HuH-7.5 (cell line): Measurements from ENCODE around the gene ZEB2.

Experiments
- DNase-seq: peaks from one replicate; pipeline ENCODE4 v3.0.0; 2011; ENCODE audit warnings: low spot score

The ZEB2 gene

DNA sequence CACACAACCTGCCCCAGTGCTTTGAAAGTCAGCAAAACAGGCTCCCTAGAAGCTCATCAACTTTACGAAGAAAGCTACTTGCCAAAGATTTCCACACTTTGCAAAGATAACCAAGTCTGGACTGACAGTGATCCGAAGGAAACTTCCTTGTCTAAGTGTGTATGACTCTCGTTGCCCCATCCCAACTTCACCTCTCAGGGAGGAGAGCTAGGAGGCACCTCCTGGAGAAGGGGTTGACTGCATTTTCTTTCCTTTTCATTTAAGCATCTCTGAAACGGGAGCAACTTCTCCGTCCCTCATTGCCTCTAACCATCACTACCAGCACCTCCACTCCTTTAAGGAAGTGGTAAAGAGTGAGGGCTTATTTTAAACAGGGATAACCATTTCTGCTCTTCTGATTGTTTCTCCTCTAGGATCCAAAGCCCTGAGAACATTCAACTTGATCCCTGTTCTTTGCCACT lies 7.0 kb downstream of the ZEB2 start:
- no peak for DNase-seq

DNA sequence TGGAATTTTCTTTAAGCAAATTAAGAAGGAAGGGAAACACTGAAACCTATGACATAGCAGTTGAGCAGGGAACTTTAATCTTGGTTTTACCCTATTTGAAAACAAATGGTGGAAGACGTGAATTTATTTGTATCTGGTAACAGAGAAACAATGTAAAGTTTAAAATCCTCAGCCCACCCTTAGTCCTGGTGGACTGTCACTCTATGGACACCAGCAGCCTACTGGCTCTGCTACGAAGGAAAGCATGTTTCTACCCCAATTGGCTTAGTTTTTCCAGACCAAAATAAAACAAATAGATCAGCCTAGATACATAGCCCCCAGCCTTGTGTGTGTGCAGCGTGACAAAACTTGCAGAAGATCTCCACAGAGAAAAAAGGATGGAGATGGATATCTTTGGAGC lies 7.4 kb downstream of the ZEB2 start:
- no peak for DNase-seq

DNA sequence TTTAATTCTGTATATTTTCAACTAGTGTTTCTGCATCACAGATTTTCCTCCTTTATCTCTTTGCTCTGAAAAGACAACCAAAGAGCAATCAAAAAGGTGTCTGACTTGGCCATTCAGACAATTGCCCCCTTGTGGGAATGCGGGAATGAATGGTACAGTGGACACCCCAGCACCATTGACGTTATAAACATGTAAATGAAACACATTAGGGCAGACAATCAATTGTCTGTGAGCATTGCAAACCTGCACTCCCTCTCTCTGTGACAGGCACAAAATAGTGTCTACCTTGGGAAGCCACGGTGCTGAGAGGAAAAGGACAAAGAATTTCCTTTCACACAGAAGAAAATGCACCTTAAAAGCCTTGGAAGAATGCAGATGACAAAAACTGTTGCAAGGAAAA lies 8.0 kb downstream of the ZEB2 start:
- DNase-seq, result no peak

GRCh38 chr2:144511226-144511810 lies 8.6 kb downstream of the ZEB2 start:
- DNase-seq, result no peak

DNA sequence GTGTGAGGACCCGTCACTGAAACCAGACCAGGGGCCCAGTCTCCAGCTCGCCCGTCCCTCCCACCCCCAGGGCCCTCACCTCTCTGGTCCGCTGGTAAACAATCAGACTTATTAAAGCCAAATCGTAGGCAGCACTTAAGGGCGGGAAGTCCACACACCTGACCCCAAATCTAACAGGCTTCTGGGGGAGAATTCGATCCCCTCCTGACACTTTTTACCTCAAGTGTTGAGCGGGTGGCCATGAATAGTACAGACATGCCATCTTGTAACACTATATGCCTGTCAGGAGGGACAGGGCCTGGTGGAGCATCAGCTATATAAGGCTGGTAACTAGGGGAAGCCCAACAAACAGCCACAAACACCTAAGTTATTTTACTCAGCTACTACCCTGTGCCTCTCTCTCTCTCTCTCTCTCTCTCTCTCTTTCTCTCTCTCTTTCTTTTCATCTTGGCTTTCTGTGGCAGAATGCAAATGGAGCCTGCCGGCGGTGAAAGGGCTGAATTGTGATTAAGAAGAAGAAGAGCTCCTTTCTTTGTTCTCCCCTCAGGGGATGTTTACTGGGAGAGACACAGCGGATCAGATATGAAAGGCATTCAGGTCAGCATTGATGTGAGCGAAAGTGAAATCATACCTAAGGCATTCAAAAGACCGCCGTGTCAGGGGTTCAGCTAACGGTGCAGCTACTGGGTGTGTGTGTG lies 9.5 kb downstream of the ZEB2 start:
- no peak for DNase-seq

DNA sequence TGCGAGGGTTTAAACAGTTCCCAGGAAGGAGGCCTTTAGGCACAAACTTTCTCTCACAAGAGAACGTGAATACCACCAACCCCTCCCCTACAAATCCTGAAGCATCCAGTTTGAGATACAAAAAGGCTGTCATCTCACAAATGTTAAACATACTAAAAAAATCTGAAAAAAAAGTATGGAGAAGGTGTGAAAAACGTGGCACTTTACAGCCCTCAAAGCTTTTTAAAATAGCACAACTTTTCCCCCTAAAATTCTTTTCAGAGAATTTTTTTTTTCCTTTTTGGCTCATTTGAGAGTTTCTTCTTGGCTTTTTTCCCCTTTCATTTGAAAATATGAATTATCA lies 10.1 kb downstream of the ZEB2 start:
- DNase-seq, result no peak

- DNase-seq, result no peak
Observed at GRCh38 chr2:144509001-144509878, 10.7 kb downstream of the ZEB2 start.

- DNase-seq, result no peak
Observed at GRCh38 chr2:144508172-144508851, 11.6 kb downstream of the ZEB2 start.

- DNase-seq, result no peak
Observed at GRCh38 chr2:144507441-144508171, 12.3 kb downstream of the ZEB2 start.

GRCh38 chr2:144505245-144505831 lies 14.6 kb downstream of the ZEB2 start:
- DNase-seq, result no peak

- DNase-seq, result no peak
Observed at GRCh38 chr2:144504218-144504641, 15.7 kb downstream of the ZEB2 start.

DNA sequence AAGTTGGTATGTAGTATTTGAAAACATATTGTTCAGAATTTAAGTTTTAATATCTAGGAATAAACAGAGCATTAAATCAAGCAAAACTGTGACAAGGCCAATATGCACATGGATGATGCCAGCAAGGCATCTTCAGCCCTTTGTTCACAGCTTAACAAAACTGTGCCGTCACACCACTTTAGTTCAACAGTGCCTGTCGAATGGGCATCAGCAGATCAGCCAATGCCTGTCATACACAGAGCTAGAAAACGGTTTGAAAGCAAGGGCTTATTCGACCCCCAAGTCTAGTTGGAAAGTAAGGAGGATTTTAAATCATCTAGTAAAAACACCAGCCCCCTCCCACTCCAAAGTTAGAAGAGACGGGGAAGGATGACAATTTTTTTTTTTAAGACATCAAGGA lies 16.7 kb downstream of the ZEB2 start:
- no peak for DNase-seq

DNA sequence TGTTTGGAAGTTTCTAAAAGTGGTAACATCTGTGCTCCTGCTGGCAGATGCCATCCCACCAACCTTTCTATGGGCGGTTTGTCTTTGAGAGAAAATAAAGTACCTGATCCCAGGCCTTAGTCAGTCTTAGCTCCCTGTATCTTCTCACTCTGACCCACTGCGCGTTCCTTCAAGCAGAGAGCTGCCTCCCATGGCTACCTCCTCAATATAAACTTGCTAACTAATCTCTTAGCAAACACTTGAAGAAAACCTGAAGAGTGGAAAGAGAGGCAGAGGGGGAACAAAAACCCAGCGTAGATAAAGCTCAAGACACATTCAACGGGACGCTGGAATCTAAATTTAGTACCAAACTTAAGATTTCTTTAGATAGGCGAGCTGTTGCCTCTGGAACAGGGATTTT lies 17.6 kb downstream of the ZEB2 start:
- DNase-seq, result no peak

DNA sequence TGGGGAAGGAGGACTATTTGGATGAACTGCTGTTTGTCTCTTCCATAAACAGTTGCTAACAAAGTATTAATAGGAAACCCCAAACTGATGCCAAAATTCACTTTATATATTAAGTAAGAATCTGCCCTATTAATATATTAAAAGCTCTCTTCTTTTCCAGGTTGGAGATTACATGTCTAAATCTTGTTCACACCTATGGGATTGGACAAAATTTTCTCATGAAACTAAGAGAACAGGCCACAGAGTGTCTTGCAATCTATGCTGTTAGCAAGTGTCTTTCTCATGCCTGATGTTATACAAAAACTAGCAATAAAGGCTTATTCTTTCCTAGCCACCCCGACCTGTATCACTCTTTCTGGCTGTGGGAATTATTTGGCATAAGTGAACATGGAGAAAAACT lies 18.3 kb downstream of the ZEB2 start:
- DNase-seq, result no peak

DNA sequence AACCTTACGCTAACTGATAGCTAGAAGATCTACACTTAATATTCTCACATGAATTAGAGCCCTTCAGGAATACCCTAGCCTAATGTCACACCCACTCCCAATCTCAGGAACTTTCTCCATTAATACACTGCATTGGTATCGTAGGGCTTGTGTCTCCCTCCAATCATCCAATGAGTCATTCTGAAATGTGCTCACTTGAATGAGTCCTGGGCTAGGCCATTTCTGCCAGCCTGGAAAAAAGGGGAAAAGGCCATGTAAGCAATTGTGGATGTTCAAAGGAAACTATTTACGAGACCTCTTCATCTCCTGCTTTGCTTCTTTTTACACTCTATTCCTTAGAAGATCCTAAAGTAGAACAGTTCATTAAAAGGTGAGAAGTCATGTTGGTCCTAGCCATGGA lies 18.8 kb downstream of the ZEB2 start:
- no peak for DNase-seq

GRCh38 chr2:144500563-144500962 lies 19.4 kb downstream of the ZEB2 start:
- DNase-seq, result no peak

- DNase-seq, result no peak
Observed at GRCh38 chr2:144498277-144498676, 21.6 kb downstream of the ZEB2 start.

- DNase-seq, result no peak
Observed at GRCh38 chr2:144496977-144497598, 22.8 kb downstream of the ZEB2 start.

- no peak for DNase-seq
Observed at GRCh38 chr2:144496092-144496976, 23.6 kb downstream of the ZEB2 start.
